AG08395 (cell line): ENCODE measurements around the gene OR5V1.
"Not testable (repeated sequence)": the region's sequence is repeated elsewhere in the genome, so short reads cannot be mapped to it uniquely, and the experiment has no call there.

Experiments used
- DNase-seq: peaks from one replicate; pipeline ENCODE4 v3.0.0; 2012; ENCODE audit warnings: mixed read lengths, low spot score

Gene OR5V1

GRCh38 chr6:29368765-29369164, at the start of gene OR5V1:
OR5V1 (minus strand) TSS chr6:29368865; CDS start chr6:29356195, 12,670 bp downstream.
- DNase-seq: no peak

GRCh38 chr6:29414588-29414987, 45.9 kb upstream of the OR5V1 start, which contains the start of gene OR12D1:
OR12D1 (plus strand) TSS chr6:29414928.
- DNase-seq: no peak

GRCh38 chr6:29403801-29404200, 35.1 kb upstream of the OR5V1 start:
- DNase-seq: no peak

- DNase-seq: no peak
These were observed 30.9 kb upstream of the OR5V1 start for GRCh38 chr6:29399525-29399924.

- no peak for DNase-seq
These were observed 26.7 kb upstream of the OR5V1 start, which contains the start of gene OR12D2 for GRCh38 chr6:29395331-29395730. OR12D2 (plus strand) TSS chr6:29395631; CDS start chr6:29396700, 1,069 bp downstream.

- no peak for DNase-seq
These were observed 19.9 kb upstream of the OR5V1 start for GRCh38 chr6:29388533-29388932.

- no peak for DNase-seq
These were observed 7.3 kb upstream of the OR5V1 start for GRCh38 chr6:29376003-29376402.

- no peak for DNase-seq
These were observed 6.5 kb upstream of the OR5V1 start, which contains the start of gene OR12D3 for GRCh38 chr6:29375191-29375590. OR12D3 (minus strand) TSS chr6:29375291; CDS start chr6:29375287, 4 bp downstream.

- DNase-seq: no peak
These were observed 13.1 kb downstream of the OR5V1 start for GRCh38 chr6:29355603-29356002.

GRCh38 chr6:29354980-29355379, 13.7 kb downstream of the OR5V1 start:
- no peak for DNase-seq

GRCh38 chr6:29349348-29349747, 19.3 kb downstream of the OR5V1 start:
- DNase-seq: not testable (repeated sequence)

- DNase-seq: no peak
These were observed 23.3 kb downstream of the OR5V1 start for GRCh38 chr6:29345380-29345779.

- no peak for DNase-seq
These were observed 32.4 kb downstream of the OR5V1 start for GRCh38 chr6:29336269-29336668.

- no peak for DNase-seq
These were observed 36.0 kb downstream of the OR5V1 start for GRCh38 chr6:29332676-29333075.

GRCh38 chr6:29325777-29326176, 42.9 kb downstream of the OR5V1 start:
- no peak for DNase-seq

GRCh38 chr6:29323332-29323731, 45.3 kb downstream of the OR5V1 start:
- not testable (repeated sequence) for DNase-seq

GRCh38 chr6:29319931-29320330, 48.7 kb downstream of the OR5V1 start:
- DNase-seq: no peak
